HEK293T (cell line): ENCODE measurements around the gene TLX1.

Experiments
- BHLHE40 ChIP-seq: fragments of 450-650 bp; IDR thresholded peaks from 2 replicates; pipeline ENCODE4 v1.6.1; 2016; ENCODE audit warnings: mild to moderate bottlenecking, moderate library complexity, borderline replicate concordance
- CTBP1 ChIP-seq: fragments of 450-650 bp; IDR thresholded peaks from 2 replicates; pipeline ENCODE4 v1.6.1; 2016; ENCODE audit warnings: borderline replicate concordance
- ELF4 ChIP-seq: fragments of 450-650 bp; IDR thresholded peaks from 2 replicates; pipeline ENCODE4 v1.6.1; 2017; ENCODE audit warnings: antibody characterized with exemption
- FOXA1 ChIP-seq: fragments of 450-650 bp; IDR thresholded peaks from 2 replicates; pipeline ENCODE4 v1.6.1; 2016; ENCODE audit warnings: mild to moderate bottlenecking
- FOXK2 ChIP-seq: fragments of 450-650 bp; IDR thresholded peaks from 2 replicates; pipeline ENCODE4 v1.6.1; 2016; ENCODE audit warnings: mild to moderate bottlenecking
- FOXM1 ChIP-seq: fragments of 450-650 bp; IDR thresholded peaks from 2 replicates; pipeline ENCODE4 v1.6.1; 2017; ENCODE audit warnings: mild to moderate bottlenecking, borderline replicate concordance
- L3MBTL2 ChIP-seq: fragments of 450-650 bp; conservative IDR thresholded peaks from 2 replicates; pipeline ENCODE4 v1.6.1; 2016; ENCODE audit warnings: mild to moderate bottlenecking
- LEF1 ChIP-seq: fragments of 450-650 bp; IDR thresholded peaks from 2 replicates; pipeline ENCODE4 v1.6.1; 2017; ENCODE audit warnings: mild to moderate bottlenecking, borderline replicate concordance
- NFRKB ChIP-seq: fragments of 450-650 bp; IDR thresholded peaks from 2 replicates; pipeline ENCODE4 v1.6.1; 2016; ENCODE audit warnings: mild to moderate bottlenecking, moderate library complexity
- PKNOX1 ChIP-seq: fragments of 450-650 bp; IDR thresholded peaks from 2 replicates; pipeline ENCODE4 v1.6.1; 2016
- SP1 ChIP-seq: fragments of 450-650 bp; IDR thresholded peaks from 2 replicates; pipeline ENCODE4 v1.6.1; 2017
- SUZ12 ChIP-seq: fragments of 450-650 bp; IDR thresholded peaks from 2 replicates; pipeline ENCODE4 v1.6.1; 2016; ENCODE audit warnings: mild to moderate bottlenecking
- TARDBP ChIP-seq: fragments of 450-650 bp; IDR thresholded peaks from 2 replicates; pipeline ENCODE4 v1.6.1; 2016
- ZNF384 ChIP-seq: fragments of 450-650 bp; IDR thresholded peaks from 2 replicates; pipeline ENCODE4 v1.6.1; 2016

DNA sequence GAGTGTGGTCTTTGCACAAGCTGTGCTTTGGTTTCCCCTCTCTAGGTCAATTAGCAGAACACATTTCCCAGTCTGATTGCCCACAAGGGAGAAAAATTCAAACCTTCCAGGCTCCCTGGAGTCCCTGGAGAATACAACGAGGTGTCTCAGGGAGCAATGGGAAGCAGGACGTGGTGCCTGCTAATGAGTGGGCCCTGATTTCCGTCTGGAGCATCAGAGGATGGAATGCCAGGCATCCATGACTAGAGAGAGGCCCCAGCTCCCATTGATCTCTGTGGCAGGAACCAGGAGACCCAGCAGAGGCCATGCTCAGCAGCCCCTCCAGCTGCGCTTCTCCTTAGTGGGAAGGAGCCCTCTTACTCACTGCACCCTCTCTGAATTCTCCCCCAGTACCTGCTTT is 33.2 kb upstream of the TLX1 start:
- TF ChIP-seq ELF4 (no peak), SUZ12 (no peak), FOXM1 (no peak), LEF1 (no peak), FOXK2 (no peak), L3MBTL2 (no peak), BHLHE40 (no peak), PKNOX1 (no peak), TARDBP (no peak), FOXA1 (no peak), NFRKB (no peak), ZNF384 (no peak), SP1 (no peak), CTBP1 (no peak)
